ENCODE results near the gene CENPM.

DNA sequence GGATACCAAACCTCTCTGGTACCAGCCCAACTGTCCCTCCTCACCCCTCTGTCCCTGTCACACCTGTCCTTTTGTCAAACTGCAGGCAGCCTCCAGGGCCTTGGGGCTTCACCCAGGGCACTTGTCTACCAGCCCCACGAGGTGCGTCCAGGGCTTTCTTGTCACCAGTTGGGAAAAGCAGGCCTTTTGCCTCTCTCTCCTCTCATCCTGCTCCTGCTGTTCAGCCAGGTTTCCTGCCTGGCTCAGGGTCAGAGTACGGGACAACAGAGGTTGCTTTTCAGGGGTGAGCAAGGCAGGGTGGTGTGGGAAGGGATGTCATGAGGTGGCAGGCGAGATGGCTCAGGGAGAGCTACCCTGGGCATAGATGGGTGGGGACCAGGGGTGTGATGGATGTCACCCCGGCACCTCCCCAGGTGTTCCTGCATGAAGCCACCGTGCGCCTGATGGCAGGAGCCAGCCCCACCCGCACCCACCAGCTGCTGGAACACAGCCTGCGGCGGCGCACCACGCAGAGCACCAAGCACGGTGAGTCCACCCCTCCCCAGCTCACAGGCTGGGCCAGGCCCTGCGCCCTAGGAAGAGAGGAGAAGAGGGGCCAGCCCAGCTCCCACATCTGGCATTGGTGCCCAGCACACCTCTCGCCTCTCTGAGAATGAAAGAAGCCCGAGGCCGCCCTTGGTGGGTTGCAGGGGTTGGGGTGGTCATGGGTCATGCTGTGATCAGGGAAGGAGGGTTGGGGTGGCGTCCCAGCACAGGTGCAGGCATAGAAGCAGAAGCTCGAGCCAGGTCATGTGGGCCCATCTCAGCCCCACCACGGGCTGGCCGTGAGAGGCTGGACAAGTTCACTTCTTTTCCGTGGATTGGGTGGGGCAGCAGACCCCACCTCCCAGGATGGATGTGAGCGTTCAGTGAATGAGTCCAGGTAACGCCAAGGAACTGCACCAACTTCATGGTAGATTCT is 42.2 kb downstream of the CENPM start:
- TF ChIP-seq, protein P1, sequence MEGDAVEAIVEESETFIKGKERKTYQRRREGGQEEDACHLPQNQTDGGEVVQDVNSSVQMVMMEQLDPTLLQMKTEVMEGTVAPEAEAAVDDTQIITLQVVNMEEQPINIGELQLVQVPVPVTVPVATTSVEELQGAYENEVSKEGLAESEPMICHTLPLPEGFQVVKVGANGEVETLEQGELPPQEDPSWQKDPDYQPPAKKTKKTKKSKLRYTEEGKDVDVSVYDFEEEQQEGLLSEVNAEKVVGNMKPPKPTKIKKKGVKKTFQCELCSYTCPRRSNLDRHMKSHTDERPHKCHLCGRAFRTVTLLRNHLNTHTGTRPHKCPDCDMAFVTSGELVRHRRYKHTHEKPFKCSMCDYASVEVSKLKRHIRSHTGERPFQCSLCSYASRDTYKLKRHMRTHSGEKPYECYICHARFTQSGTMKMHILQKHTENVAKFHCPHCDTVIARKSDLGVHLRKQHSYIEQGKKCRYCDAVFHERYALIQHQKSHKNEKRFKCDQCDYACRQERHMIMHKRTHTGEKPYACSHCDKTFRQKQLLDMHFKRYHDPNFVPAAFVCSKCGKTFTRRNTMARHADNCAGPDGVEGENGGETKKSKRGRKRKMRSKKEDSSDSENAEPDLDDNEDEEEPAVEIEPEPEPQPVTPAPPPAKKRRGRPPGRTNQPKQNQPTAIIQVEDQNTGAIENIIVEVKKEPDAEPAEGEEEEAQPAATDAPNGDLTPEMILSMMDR (IDR thresholded peaks at IDR 0.05) = no peak
- TF ChIP-seq POLR2A (IDR thresholded peaks at IDR 0.05) = no peak

Data from uterus (tissue), 2 donors.